ENCODE results near the gene GRID1. TPM values are rescaled to one million over a fixed set of nuclear protein-coding genes. Genes with fewer than 3 reads are reported as not detected.

Gene GRID1
- total RNA-seq, 1 donor from 2014 or later, result 0.75 TPM

- no peak for FAIRE-seq
- no peak overlapping the region for H3K4me3 Mint-ChIP-seq (ENCODE audit: unreplicated experiment)
- H3K27me3 ChIP-seq (ENCODE audit: insufficient read depth, low read length), result peaks cover 44% of the 10 kb centered on the region
Observed at GRCh38 chr10:86361156-86362128, 5.2 kb downstream of the GRID1 start.

GRCh38 chr10:86360657-86361056, 5.9 kb downstream of the GRID1 start:
- no peak overlapping the region for H3K4me2 ChIP-seq (ENCODE audit: low read length)
- peaks cover 2% of the 10 kb centered on the region for H3K36me3 Mint-ChIP-seq (ENCODE audit: low read depth, unreplicated experiment)
- H2AFZ ChIP-seq (ENCODE audit: low read depth, low read length), result no peak overlapping the region
- H4K20me1 ChIP-seq (ENCODE audit: insufficient read depth, low read length), result peaks cover 4% of the 10 kb centered on the region
- H3K36me3 ChIP-seq (ENCODE audit: insufficient read depth, low read length), result no peaks in the 10 kb centered on the region
- H3K9me3 Mint-ChIP-seq (ENCODE audit: unreplicated experiment), result peaks cover 7% of the 10 kb centered on the region
- no peak overlapping the region for H3K4me3 ChIP-seq (ENCODE audit: insufficient read depth, low read depth, low read length)
- H3K27me3 Mint-ChIP-seq (ENCODE audit: low read depth, unreplicated experiment), result peaks cover 70% of the 10 kb centered on the region
- H3K4me3 Mint-ChIP-seq (ENCODE audit: unreplicated experiment), result no peak overlapping the region
- H3K4me1 ChIP-seq (ENCODE audit: insufficient read depth, low read length), result peaks cover 3% of the 10 kb centered on the region
- H3K27ac Mint-ChIP-seq (ENCODE audit: unreplicated experiment), result no peak overlapping the region
- FAIRE-seq (no peak), DNase-seq (ENCODE audit: low read depth) (no peak)
- H3K9ac ChIP-seq (ENCODE audit: low read length), result no peak overlapping the region
- H3K27ac ChIP-seq (ENCODE audit: low read depth, low read length), result no peak overlapping the region
- TF ChIP-seq, protein P1, sequence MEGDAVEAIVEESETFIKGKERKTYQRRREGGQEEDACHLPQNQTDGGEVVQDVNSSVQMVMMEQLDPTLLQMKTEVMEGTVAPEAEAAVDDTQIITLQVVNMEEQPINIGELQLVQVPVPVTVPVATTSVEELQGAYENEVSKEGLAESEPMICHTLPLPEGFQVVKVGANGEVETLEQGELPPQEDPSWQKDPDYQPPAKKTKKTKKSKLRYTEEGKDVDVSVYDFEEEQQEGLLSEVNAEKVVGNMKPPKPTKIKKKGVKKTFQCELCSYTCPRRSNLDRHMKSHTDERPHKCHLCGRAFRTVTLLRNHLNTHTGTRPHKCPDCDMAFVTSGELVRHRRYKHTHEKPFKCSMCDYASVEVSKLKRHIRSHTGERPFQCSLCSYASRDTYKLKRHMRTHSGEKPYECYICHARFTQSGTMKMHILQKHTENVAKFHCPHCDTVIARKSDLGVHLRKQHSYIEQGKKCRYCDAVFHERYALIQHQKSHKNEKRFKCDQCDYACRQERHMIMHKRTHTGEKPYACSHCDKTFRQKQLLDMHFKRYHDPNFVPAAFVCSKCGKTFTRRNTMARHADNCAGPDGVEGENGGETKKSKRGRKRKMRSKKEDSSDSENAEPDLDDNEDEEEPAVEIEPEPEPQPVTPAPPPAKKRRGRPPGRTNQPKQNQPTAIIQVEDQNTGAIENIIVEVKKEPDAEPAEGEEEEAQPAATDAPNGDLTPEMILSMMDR (IDR thresholded peaks at IDR 0.05; ENCODE audit: insufficient read depth, low read depth, low read length), result no peak
- TF ChIP-seq EZH2 (IDR thresholded peaks at IDR 0.05; ENCODE audit: insufficient read depth, low read length), result no peak
- no peaks in the 10 kb centered on the region for H3K79me2 ChIP-seq (ENCODE audit: insufficient read depth, low read length)
- H3K27me3 ChIP-seq (ENCODE audit: insufficient read depth, low read length), result peaks cover 41% of the 10 kb centered on the region
- no peaks in the 10 kb centered on the region for H3K9me3 ChIP-seq (ENCODE audit: insufficient read depth, low read depth, low read length)
- peaks cover 4% of the 10 kb centered on the region for H3K4me1 Mint-ChIP-seq (ENCODE audit: low read depth, unreplicated experiment)

More at GRCh38 chr10:86361156-86362128, 5.2 kb downstream of the GRID1 start:
- Histone ChIP-seq H3K4me3 (ENCODE audit: insufficient read depth, low read depth, low read length) (no peak overlapping the region), H3K4me1 (ENCODE audit: insufficient read depth, low read length) (peaks cover 5% of the 10 kb centered on the region), H3K79me2 (ENCODE audit: insufficient read depth, low read length) (no peaks in the 10 kb centered on the region), H3K4me2 (ENCODE audit: low read length) (no peak overlapping the region), H3K9ac (ENCODE audit: low read length) (no peak overlapping the region), H3K27ac (ENCODE audit: low read depth, low read length) (no peak overlapping the region), H3K36me3 (ENCODE audit: insufficient read depth, low read length) (no peaks in the 10 kb centered on the region), H3K9me3 (ENCODE audit: insufficient read depth, low read depth, low read length) (no peaks in the 10 kb centered on the region), H2AFZ (ENCODE audit: low read depth, low read length) (no peak overlapping the region), H4K20me1 (ENCODE audit: insufficient read depth, low read length) (peaks cover 4% of the 10 kb centered on the region)
- Mint-ChIP-seq H3K27ac (ENCODE audit: unreplicated experiment) (no peak overlapping the region), H3K27me3 (ENCODE audit: low read depth, unreplicated experiment) (peaks cover 63% of the 10 kb centered on the region), H3K36me3 (ENCODE audit: low read depth, unreplicated experiment) (peaks cover 2% of the 10 kb centered on the region), H3K4me1 (ENCODE audit: low read depth, unreplicated experiment) (peaks cover 5% of the 10 kb centered on the region), H3K9me3 (ENCODE audit: unreplicated experiment) (peaks cover 2% of the 10 kb centered on the region)
- TF ChIP-seq EZH2 (IDR thresholded peaks at IDR 0.05; ENCODE audit: insufficient read depth, low read length), result no peak
- TF ChIP-seq, protein P1 (IDR thresholded peaks at IDR 0.05; ENCODE audit: insufficient read depth, low read depth, low read length), result no peak
- DNase-seq (ENCODE audit: low read depth), result no peak

DNA sequence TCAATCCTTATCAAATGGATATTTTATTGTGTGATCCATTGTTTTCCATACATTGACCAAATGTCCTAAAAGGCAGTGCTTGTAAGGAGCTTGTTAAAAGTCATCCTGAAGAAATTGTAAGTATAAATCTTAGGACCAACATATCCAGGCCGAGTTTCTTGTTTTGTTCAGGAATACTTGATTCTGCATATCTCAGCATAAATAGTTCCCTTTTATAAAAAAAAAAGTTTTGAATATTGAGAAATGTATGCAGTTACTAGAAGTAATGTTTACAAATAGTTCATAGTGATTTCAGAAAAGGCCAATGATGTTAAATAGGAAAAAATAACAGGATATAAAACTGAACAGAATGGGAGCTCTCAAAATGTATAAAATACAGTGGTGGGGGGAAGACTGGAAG, 6.6 kb downstream of the GRID1 start:
- Mint-ChIP-seq H3K4me1 (ENCODE audit: low read depth, unreplicated experiment) (peaks cover 2% of the 10 kb centered on the region), H3K9me3 (ENCODE audit: unreplicated experiment) (peaks cover 7% of the 10 kb centered on the region), H3K27ac (ENCODE audit: unreplicated experiment) (no peak overlapping the region), H3K4me3 (ENCODE audit: unreplicated experiment) (no peak overlapping the region), H3K36me3 (ENCODE audit: low read depth, unreplicated experiment) (peaks cover 2% of the 10 kb centered on the region), H3K27me3 (ENCODE audit: low read depth, unreplicated experiment) (peaks cover 74% of the 10 kb centered on the region)
- no peak overlapping the region for H2AFZ ChIP-seq (ENCODE audit: low read depth, low read length)
- no peaks in the 10 kb centered on the region for H3K4me1 ChIP-seq (ENCODE audit: insufficient read depth, low read length)
- H3K4me2 ChIP-seq (ENCODE audit: low read length), result no peak overlapping the region
- H3K9ac ChIP-seq (ENCODE audit: low read length), result no peak overlapping the region
- H3K36me3 ChIP-seq (ENCODE audit: insufficient read depth, low read length), result no peaks in the 10 kb centered on the region
- peaks cover 35% of the 10 kb centered on the region for H3K27me3 ChIP-seq (ENCODE audit: insufficient read depth, low read length)
- no peak for TF ChIP-seq EZH2 (IDR thresholded peaks at IDR 0.05; ENCODE audit: insufficient read depth, low read length)
- TF ChIP-seq, protein P1 (IDR thresholded peaks at IDR 0.05; ENCODE audit: insufficient read depth, low read depth, low read length), result no peak
- H4K20me1 ChIP-seq (ENCODE audit: insufficient read depth, low read length), result no peaks in the 10 kb centered on the region
- no peak overlapping the region for H3K27ac ChIP-seq (ENCODE audit: low read depth, low read length)
- no peak for FAIRE-seq
- H3K79me2 ChIP-seq (ENCODE audit: insufficient read depth, low read length), result no peaks in the 10 kb centered on the region
- no peak for DNase-seq (ENCODE audit: low read depth)
- H3K4me3 ChIP-seq (ENCODE audit: insufficient read depth, low read depth, low read length), result no peak overlapping the region
- no peaks in the 10 kb centered on the region for H3K9me3 ChIP-seq (ENCODE audit: insufficient read depth, low read depth, low read length)
